Ishikawa (cell line): Measurements from ENCODE around the gene PRDM16.

Experiments
- CEBPB ChIP-seq: IDR thresholded peaks from 2 replicates; pipeline ENCODE4 v1.6.1; 2012
- CREB1 ChIP-seq: IDR thresholded peaks from 2 replicates; pipeline ENCODE4 v1.6.1; 2012; ENCODE audit warnings: low read depth
- EGR1 ChIP-seq: IDR thresholded peaks from 2 replicates; pipeline ENCODE4 v1.6.1; 2012
- EP300 ChIP-seq: IDR thresholded peaks from 2 replicates; pipeline ENCODE4 v1.6.1; 2012; ENCODE audit warnings: borderline replicate concordance
- FOXM1 ChIP-seq: IDR thresholded peaks from 2 replicates; pipeline ENCODE4 v1.6.1; 2012; ENCODE audit warnings: low read depth, borderline replicate concordance
- MAX ChIP-seq: IDR thresholded peaks from 2 replicates; pipeline ENCODE4 v1.6.1; 2012
- NFIC ChIP-seq: IDR thresholded peaks from 2 replicates; pipeline ENCODE4 v1.6.1; 2012
- RAD21 ChIP-seq: IDR thresholded peaks from 2 replicates; pipeline ENCODE4 v1.6.1; 2012; ENCODE audit warnings: low read depth
- REST ChIP-seq: IDR thresholded peaks from 2 replicates; pipeline ENCODE4 v1.6.1; 2012; ENCODE audit warnings: low read depth, mild to moderate bottlenecking
- TAF1 ChIP-seq: IDR thresholded peaks from 2 replicates; pipeline ENCODE4 v1.6.1; 2012; ENCODE audit warnings: low read depth, mild to moderate bottlenecking
- TCF12 ChIP-seq: IDR thresholded peaks from 2 replicates; pipeline ENCODE4 v1.6.1; 2012; ENCODE audit warnings: low read depth
- TEAD4 ChIP-seq: IDR thresholded peaks from 2 replicates; pipeline ENCODE4 v1.6.1; 2012
- USF1 ChIP-seq: IDR thresholded peaks from 2 replicates; pipeline ENCODE4 v1.6.1; 2012
- YY1 ChIP-seq: IDR thresholded peaks from 2 replicates; pipeline ENCODE4 v1.6.1; 2012; ENCODE audit warnings: low read depth
- ZBTB7A ChIP-seq: IDR thresholded peaks from 2 replicates; pipeline ENCODE4 v1.6.1; 2012; ENCODE audit warnings: low read depth

Gene PRDM16

GRCh38 chr1:3378411-3379208 lies 309.6 kb downstream of the PRDM16 start:
- TF ChIP-seq CREB1 (no peak), EGR1 (no peak), USF1 (no peak), NFIC (no peak), YY1 (no peak), EP300 (no peak), FOXM1 (no peak), MAX (no peak), REST (no peak), RAD21 (no peak), TEAD4 (no peak)

- TF ChIP-seq NFIC (no peak), REST (no peak), EP300 (no peak), YY1 (no peak), EGR1 (no peak), USF1 (no peak), TAF1 (no peak), CREB1 (no peak), RAD21 (no peak), MAX (no peak), CEBPB (no peak), FOXM1 (no peak), TCF12 (no peak), ZBTB7A (no peak), TEAD4 (no peak)
Observed at GRCh38 chr1:3379934-3380333, 310.9 kb downstream of the PRDM16 start.

GRCh38 chr1:3380469-3380868 lies 311.5 kb downstream of the PRDM16 start:
- no peak for TF ChIP-seq MAX
- TF ChIP-seq TEAD4, result peak; percentile 51; the same call in 1 of the 2 replicates

GRCh38 chr1:3381901-3382300 lies 312.9 kb downstream of the PRDM16 start:
- no peak for TF ChIP-seq CEBPB
- no peak for TF ChIP-seq EGR1
- no peak for TF ChIP-seq EP300
- TF ChIP-seq USF1, result no peak
- TF ChIP-seq REST, result no peak
